KOPT-K1 (cell line): ENCODE results near the gene RIMBP2.
"Not testable (repeated sequence)": the region's sequence is repeated elsewhere in the genome, so short reads cannot be mapped to it uniquely, and the experiment has no call there.

Experiments used
- H3K27ac ChIP-seq: fragments of 200-600 bp; sonication (generic); 2 replicates; pipeline ENCODE4 v1.5.1; 2016; ENCODE audit warnings: antibody characterized with exemption, mild to moderate bottlenecking, low read depth, low read length; ENCODE audit not compliant: poor library complexity, severe bottlenecking
- H3K36me3 ChIP-seq: fragments of 200-600 bp; sonication (generic); 2 replicates; pipeline ENCODE4 v1.5.1; 2017; ENCODE audit warnings: antibody characterized with exemption, mild to moderate bottlenecking, low read length, moderate library complexity; ENCODE audit not compliant: insufficient read depth
- H3K9me3 ChIP-seq: fragments of 200-600 bp; sonication (generic); 2 replicates; pipeline ENCODE4 v1.5.1; 2017; ENCODE audit warnings: antibody characterized with exemption, low read length, mild to moderate bottlenecking; ENCODE audit not compliant: insufficient read depth, poor library complexity, severe bottlenecking

RIMBP2 gene

GRCh38 chr12:130588696-130589539 lies 127.2 kb downstream of the RIMBP2 start:
- H3K36me3 ChIP-seq, result no peaks in the 10 kb centered on the region
- no peaks in the 10 kb centered on the region for H3K9me3 ChIP-seq

GRCh38 chr12:130587966-130588365 lies 128.1 kb downstream of the RIMBP2 start:
- Histone ChIP-seq H3K36me3 (no peaks in the 10 kb centered on the region), H3K27ac (peak overlapping the region; percentile 94), H3K9me3 (no peaks in the 10 kb centered on the region)

More at GRCh38 chr12:130588696-130589539, 127.2 kb downstream of the RIMBP2 start:
- peak overlapping the region; percentile 94 for H3K27ac ChIP-seq

- not testable (repeated sequence) for H3K36me3 ChIP-seq, H3K9me3 ChIP-seq, H3K27ac ChIP-seq
Measured at GRCh38 chr12:130584475-130584874, 131.6 kb downstream of the RIMBP2 start.

GRCh38 chr12:130583800-130584199 lies 132.3 kb downstream of the RIMBP2 start:
- H3K9me3 ChIP-seq, result no peaks in the 10 kb centered on the region
- H3K27ac ChIP-seq, result no peak overlapping the region
- no peaks in the 10 kb centered on the region for H3K36me3 ChIP-seq

- no peaks in the 10 kb centered on the region for H3K36me3 ChIP-seq
- H3K27ac ChIP-seq, result no peak overlapping the region
- no peaks in the 10 kb centered on the region for H3K9me3 ChIP-seq
Measured at GRCh38 chr12:130583317-130583716, 132.8 kb downstream of the RIMBP2 start.

- Histone ChIP-seq H3K9me3 (no peaks in the 10 kb centered on the region), H3K36me3 (no peaks in the 10 kb centered on the region), H3K27ac (no peak overlapping the region)
Measured at GRCh38 chr12:130582286-130582685, 133.8 kb downstream of the RIMBP2 start.

- Histone ChIP-seq H3K36me3 (no peaks in the 10 kb centered on the region), H3K27ac (no peak overlapping the region), H3K9me3 (no peaks in the 10 kb centered on the region)
Measured at GRCh38 chr12:130581782-130582181, 134.3 kb downstream of the RIMBP2 start.

GRCh38 chr12:130579231-130579630 lies 136.9 kb downstream of the RIMBP2 start:
- Histone ChIP-seq H3K27ac (no peak overlapping the region), H3K36me3 (no peaks in the 10 kb centered on the region), H3K9me3 (no peaks in the 10 kb centered on the region)

GRCh38 chr12:130577351-130577750 lies 138.7 kb downstream of the RIMBP2 start:
- Histone ChIP-seq H3K27ac (no peak overlapping the region), H3K9me3 (no peaks in the 10 kb centered on the region), H3K36me3 (no peaks in the 10 kb centered on the region)

- Histone ChIP-seq H3K27ac (no peak overlapping the region), H3K36me3 (no peaks in the 10 kb centered on the region), H3K9me3 (no peaks in the 10 kb centered on the region)
Measured at GRCh38 chr12:130576371-130576816, 139.7 kb downstream of the RIMBP2 start.

- no peaks in the 10 kb centered on the region for H3K36me3 ChIP-seq
- H3K9me3 ChIP-seq, result no peaks in the 10 kb centered on the region
- H3K27ac ChIP-seq, result peak overlapping the region; percentile 23
Measured at GRCh38 chr12:130574402-130574801, 141.7 kb downstream of the RIMBP2 start.

GRCh38 chr12:130573766-130574165 lies 142.3 kb downstream of the RIMBP2 start:
- Histone ChIP-seq H3K9me3 (no peaks in the 10 kb centered on the region), H3K36me3 (no peaks in the 10 kb centered on the region), H3K27ac (peak overlapping the region; percentile 23)

- no peaks in the 10 kb centered on the region for H3K9me3 ChIP-seq
- no peaks in the 10 kb centered on the region for H3K36me3 ChIP-seq
- no peak overlapping the region for H3K27ac ChIP-seq
Measured at GRCh38 chr12:130573235-130573634, 142.9 kb downstream of the RIMBP2 start.

GRCh38 chr12:130572553-130572952 lies 143.5 kb downstream of the RIMBP2 start:
- peak overlapping the region; percentile 70 for H3K27ac ChIP-seq
- H3K36me3 ChIP-seq, result no peaks in the 10 kb centered on the region
- no peaks in the 10 kb centered on the region for H3K9me3 ChIP-seq

GRCh38 chr12:130571734-130572133 lies 144.4 kb downstream of the RIMBP2 start:
- Histone ChIP-seq H3K9me3 (peaks cover 1% of the 10 kb centered on the region), H3K36me3 (no peaks in the 10 kb centered on the region), H3K27ac (peak overlapping the region; percentile 70)

GRCh38 chr12:130571089-130571488 lies 145.0 kb downstream of the RIMBP2 start:
- Histone ChIP-seq H3K9me3 (peaks cover 8% of the 10 kb centered on the region), H3K27ac (peak overlapping the region; percentile 70), H3K36me3 (no peaks in the 10 kb centered on the region)
